Mesothelial cell of epicardium (in vitro differentiated cells): Measurements from ENCODE around the gene INTS3. TPM values are rescaled to one million over a fixed set of nuclear protein-coding genes. Genes with fewer than 3 reads are reported as not detected.

ENCODE experiments used
- DNase-seq, 2 experiments: peaks; one replicate each; pipeline ENCODE4 v3.0.0; 2021; ENCODE audit warnings: low spot score in 2 of 2; ENCODE audit not compliant: unreplicated experiment in 2 of 2
- H3K27ac Mint-ChIP-seq: 2 replicates; pipeline ENCODE4 v1.8.0; 2021; ENCODE audit warnings: mixed read lengths
- H3K27me3 Mint-ChIP-seq: 2 replicates; pipeline ENCODE4 v1.8.0; 2021; ENCODE audit warnings: low read depth, mixed read lengths
- H3K36me3 Mint-ChIP-seq: 2 replicates; pipeline ENCODE4 v1.8.0; 2021; ENCODE audit warnings: mixed read lengths
- H3K4me1 Mint-ChIP-seq: 2 replicates; pipeline ENCODE4 v1.8.0; 2021; ENCODE audit warnings: mixed read lengths
- H3K4me3 Mint-ChIP-seq: 2 replicates; pipeline ENCODE4 v1.8.0; 2021; ENCODE audit warnings: mild to moderate bottlenecking, moderate library complexity, mixed read lengths
- H3K9me3 Mint-ChIP-seq: 2 replicates; pipeline ENCODE4 v1.8.0; 2021; ENCODE audit warnings: mixed read lengths
- CTCF ChIP-seq: fragments of 200-600 bp; sonication (generic); IDR thresholded peaks from one replicate; pipeline ENCODE4 v1.5.0; 2021; ENCODE audit warnings: antibody characterized with exemption; ENCODE audit not compliant: unreplicated experiment
- total RNA-seq: library from RNA; stranded (reverse); gene quantifications from 3 replicates; pipeline ENCODE4 v1.2.1, GENCODE V29; 2021

The INTS3 gene
- total RNA-seq, 1 donor from 2014 or later, result 120 TPM

- H3K4me1 Mint-ChIP-seq, result peaks cover 3% of the 10 kb centered on the region
- no peaks in the 10 kb centered on the region for H3K27me3 Mint-ChIP-seq
- no peak overlapping the region for H3K4me3 Mint-ChIP-seq
- H3K36me3 Mint-ChIP-seq, result peaks cover 44% of the 10 kb centered on the region
- TF ChIP-seq CTCF, result peak; percentile 73
- peak in 1 of 2 experiments; percentile 80 for DNase-seq
- H3K9me3 Mint-ChIP-seq, result no peaks in the 10 kb centered on the region
- H3K27ac Mint-ChIP-seq, result peak overlapping the region; percentile 33
Measured at GRCh38 chr1:153749408-153750005, 21.7 kb downstream of the INTS3 start.

- DNase-seq, result no peak
- Mint-ChIP-seq H3K27me3 (no peaks in the 10 kb centered on the region), H3K36me3 (peaks cover 47% of the 10 kb centered on the region), H3K9me3 (no peaks in the 10 kb centered on the region), H3K27ac (no peak overlapping the region), H3K4me1 (peaks cover 3% of the 10 kb centered on the region), H3K4me3 (no peak overlapping the region)
- no peak for TF ChIP-seq CTCF
Measured at GRCh38 chr1:153750026-153750995, 22.5 kb downstream of the INTS3 start.

GRCh38 chr1:153752072-153752471 is 24.2 kb downstream of the INTS3 start:
- no peak overlapping the region for H3K4me3 Mint-ChIP-seq
- H3K9me3 Mint-ChIP-seq, result no peaks in the 10 kb centered on the region
- no peak for DNase-seq
- peaks cover 3% of the 10 kb centered on the region for H3K4me1 Mint-ChIP-seq
- no peak for TF ChIP-seq CTCF
- no peak overlapping the region for H3K27ac Mint-ChIP-seq
- H3K27me3 Mint-ChIP-seq, result no peaks in the 10 kb centered on the region
- H3K36me3 Mint-ChIP-seq, result peaks cover 45% of the 10 kb centered on the region

GRCh38 chr1:153752571-153753195 is 24.8 kb downstream of the INTS3 start:
- H3K27me3 Mint-ChIP-seq, result no peaks in the 10 kb centered on the region
- H3K36me3 Mint-ChIP-seq, result peaks cover 47% of the 10 kb centered on the region
- no peak for DNase-seq
- H3K4me3 Mint-ChIP-seq, result no peak overlapping the region
- H3K4me1 Mint-ChIP-seq, result peaks cover 3% of the 10 kb centered on the region
- no peak overlapping the region for H3K27ac Mint-ChIP-seq
- no peaks in the 10 kb centered on the region for H3K9me3 Mint-ChIP-seq
- TF ChIP-seq CTCF, result no peak

GRCh38 chr1:153754266-153754665 is 26.4 kb downstream of the INTS3 start:
- H3K27ac Mint-ChIP-seq, result no peak overlapping the region
- H3K9me3 Mint-ChIP-seq, result no peaks in the 10 kb centered on the region
- no peak for TF ChIP-seq CTCF
- DNase-seq, result no peak
- peaks cover 2% of the 10 kb centered on the region for H3K4me1 Mint-ChIP-seq
- peaks cover 51% of the 10 kb centered on the region for H3K36me3 Mint-ChIP-seq
- no peak overlapping the region for H3K4me3 Mint-ChIP-seq
- H3K27me3 Mint-ChIP-seq, result no peaks in the 10 kb centered on the region
